NCI-H2107 (cell line): ENCODE measurements around the gene ABHD8.
A peak's percentile ranks its signal among the peaks of the same experiment; 100 is the strongest.

ENCODE experiments used
- DNase-seq: peaks from one replicate; lab custom pipeline; 2025; lab: John Stamatoyannopoulos, UW

ABHD8 gene, protein sequence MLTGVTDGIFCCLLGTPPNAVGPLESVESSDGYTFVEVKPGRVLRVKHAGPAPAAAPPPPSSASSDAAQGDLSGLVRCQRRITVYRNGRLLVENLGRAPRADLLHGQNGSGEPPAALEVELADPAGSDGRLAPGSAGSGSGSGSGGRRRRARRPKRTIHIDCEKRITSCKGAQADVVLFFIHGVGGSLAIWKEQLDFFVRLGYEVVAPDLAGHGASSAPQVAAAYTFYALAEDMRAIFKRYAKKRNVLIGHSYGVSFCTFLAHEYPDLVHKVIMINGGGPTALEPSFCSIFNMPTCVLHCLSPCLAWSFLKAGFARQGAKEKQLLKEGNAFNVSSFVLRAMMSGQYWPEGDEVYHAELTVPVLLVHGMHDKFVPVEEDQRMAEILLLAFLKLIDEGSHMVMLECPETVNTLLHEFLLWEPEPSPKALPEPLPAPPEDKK

DNA sequence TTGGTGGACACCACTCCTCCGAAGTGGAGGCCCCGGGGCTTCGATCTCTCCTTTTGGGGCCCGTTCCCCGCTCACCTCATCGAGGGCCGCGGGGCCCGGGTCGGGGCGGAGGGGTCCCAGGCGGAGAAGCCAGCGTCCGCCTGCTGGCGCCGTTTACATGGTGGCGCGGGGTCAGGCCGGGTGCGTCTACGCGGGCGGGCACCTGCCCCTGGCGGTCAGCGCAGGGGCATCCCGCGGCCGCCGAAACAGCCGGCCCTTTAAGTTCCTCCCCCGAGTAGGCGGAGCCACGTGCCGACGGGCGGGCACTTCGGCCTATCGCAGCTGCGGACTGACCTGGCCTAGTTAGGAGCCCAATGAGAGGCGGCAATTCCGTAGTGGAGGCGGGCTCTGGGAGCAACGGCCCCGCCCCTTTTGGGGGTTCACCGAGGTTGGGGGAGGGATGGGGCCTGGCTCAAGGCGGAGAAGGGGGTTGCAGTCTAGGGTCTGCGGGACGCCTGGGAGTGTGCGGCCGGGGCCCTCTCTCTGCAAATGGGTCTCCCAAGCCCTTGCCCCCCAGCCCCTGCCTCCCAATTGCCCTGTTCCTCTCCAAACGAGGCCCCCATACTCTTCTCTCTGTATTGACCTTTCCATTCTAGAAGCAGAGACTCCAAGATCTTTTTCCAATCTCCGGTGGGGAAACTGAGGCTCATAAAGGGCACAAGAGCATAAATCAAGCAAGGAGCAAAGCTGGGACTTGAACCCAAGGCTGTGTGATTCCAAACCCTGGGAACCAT lies at the start of gene ABHD8:
Gene ABHD8, minus strand, starts transcription at position 259 of the 773 bp plus-strand sequence. CDS start 1,809 bp downstream, outside the sequence.
- DNase-seq: peak; percentile 88

DNA sequence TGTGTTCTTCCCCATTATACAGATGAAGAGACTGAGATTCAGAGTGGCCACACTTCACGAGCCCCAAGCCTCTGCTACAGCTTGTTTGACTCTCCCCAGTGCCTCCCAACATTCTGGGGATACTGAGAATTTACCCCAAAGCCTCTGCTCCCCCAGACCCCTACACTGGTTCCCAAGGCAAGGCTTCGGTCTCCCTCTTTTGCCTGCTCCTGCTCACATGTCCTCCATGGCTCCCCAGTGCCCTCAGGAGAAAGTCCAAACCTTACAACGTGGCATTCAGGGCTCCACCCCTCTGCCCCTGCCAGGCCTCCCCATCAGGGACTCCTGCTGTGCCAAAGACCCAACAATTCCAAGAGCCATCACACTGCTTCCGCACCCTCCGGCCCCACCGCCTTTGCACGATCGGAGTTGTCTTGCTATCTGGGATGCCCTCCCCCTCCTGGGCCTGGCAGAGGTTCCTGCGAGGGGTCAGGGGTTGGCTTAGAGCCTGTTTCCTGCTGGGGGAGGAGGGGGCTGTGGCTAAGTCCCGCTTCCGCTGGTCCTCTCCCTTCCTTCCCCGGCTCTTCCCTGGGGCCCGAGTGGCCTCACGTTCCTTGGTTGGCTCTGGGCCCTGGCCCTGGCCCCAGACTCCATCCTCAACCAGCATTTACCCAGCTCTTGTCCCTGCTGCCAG lies 49.5 kb upstream of the ABHD8 start:
- no peak for DNase-seq

DNA sequence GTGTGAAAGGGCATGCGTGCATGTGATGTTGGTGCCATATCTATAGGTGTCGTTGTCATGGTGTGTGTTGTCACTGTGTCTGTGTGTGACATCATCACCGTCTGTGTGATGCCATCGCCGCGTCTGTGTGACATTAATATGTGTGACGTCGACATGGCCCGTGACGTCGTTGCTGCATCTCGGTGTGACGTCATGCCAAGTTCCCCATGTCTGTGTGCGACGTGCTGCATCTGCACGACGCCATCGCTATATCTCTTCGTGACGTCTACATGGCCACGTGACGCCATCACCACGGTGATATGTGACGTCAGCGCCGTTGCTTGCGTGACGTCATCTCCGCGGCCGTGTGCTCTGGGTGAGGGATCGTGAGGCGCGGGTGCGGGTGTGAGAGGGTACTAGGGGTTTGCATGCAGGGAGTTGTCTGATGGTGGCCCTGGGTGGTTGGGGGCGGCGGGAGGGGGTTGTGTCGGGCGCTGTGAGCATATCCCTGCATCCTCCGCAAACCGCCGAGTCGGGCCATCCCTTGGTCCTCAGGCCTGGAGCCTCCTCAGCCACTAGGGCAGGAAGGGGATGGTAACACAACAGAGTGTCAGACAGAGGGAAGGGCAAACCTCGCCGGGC lies 48.7 kb upstream of the ABHD8 start:
- no peak for DNase-seq

GRCh38 chr19:17348700-17349099 lies 45.5 kb upstream of the ABHD8 start:
- no peak for DNase-seq

DNA sequence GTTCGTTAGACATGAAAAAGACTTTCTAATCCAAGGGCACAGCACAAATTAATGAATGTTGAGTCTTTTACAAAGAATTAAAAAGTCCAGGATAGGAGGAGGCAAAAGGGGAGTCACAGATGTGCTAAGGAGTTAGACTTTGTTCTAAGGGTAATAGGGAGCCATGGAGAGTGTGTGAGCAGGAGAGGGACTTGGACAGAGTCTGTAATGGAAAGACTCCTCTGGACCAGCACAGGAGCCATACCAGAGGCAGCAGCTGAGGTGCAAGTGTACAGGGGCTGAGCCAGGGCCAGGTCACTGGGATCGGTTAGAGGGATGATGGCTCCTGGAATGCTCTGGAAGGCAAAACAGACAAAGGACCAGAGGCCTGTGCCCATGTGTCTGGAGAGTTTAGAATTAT lies 44.7 kb upstream of the ABHD8 start:
- DNase-seq: no peak

DNA sequence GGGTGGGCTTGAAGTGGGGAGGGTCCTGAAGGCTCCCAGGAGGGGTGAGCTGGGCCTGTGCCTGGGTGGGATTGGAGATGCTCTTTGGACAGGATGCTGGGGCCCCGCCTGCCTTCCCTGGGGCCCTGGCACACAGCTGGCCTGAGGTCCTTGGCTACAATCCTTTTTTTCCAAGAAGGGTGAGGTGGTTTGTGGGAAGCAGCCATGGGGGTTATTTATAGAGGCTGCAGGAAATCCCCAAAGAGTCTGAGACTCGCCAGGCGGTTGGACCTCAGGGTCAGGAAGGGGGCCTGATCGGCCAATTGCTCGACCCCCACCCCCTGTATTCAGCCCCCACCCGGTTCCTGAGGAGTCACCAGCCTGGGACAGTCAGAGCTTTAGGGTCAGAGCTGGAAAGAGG lies 44.1 kb upstream of the ABHD8 start:
- no peak for DNase-seq

DNA sequence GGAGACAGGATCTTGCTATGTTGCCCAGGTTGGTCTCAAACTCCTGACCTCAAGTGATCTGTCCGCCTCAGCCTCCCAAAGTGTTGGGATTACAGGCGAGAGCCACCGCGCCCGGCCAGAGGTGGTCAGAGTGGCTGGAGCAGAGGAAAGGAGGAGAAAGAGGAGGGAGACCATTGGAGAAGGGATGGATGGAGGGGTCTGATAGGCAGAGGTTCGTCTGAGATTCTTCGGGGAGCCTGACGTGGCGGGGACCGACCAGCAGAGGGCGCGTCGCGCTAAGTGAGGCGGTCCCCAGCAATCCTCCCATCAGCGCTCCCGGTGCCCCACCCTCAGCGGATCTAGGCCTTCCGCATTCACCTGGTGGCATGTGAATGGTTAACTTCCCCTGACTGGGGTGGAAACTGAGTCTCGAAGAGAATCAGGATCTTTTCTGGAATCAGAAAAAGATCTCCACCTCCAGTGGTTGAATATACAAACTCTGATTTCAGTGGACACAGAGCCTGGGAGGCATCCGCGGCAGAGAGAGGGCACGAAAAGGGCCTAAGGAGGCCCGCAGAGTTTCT lies 43.0 kb upstream of the ABHD8 start:
- peak; percentile 39 for DNase-seq

DNA sequence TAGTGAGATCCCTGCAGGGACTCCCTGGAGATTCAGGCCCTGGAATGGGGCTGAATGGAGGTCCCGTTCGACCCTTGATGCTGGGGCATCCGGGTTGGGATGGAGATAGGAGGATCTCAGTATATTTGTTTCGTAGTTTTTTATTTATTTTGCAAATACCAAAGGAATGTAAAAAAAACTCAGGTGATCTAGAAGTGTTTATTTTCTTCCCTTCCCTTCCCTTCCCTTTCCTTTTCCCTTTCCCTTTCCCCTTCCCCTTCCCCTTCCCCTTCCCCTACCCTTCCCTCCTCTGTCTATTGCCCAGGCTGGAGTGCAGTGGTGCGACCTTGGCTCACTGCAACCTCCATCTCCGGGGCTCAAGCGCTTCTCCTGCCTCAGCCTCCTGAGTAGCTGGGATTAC lies 38.6 kb upstream of the ABHD8 start:
- DNase-seq: no peak

GRCh38 chr19:17341386-17341785 lies 38.2 kb upstream of the ABHD8 start:
- DNase-seq: no peak

- DNase-seq: no peak
Measured at GRCh38 chr19:17340871-17341357, 37.7 kb upstream of the ABHD8 start.

- no peak for DNase-seq
Measured at GRCh38 chr19:17340302-17340870, 37.2 kb upstream of the ABHD8 start.

- no peak for DNase-seq
Measured at GRCh38 chr19:17339088-17339741, 36.0 kb upstream of the ABHD8 start.

DNA sequence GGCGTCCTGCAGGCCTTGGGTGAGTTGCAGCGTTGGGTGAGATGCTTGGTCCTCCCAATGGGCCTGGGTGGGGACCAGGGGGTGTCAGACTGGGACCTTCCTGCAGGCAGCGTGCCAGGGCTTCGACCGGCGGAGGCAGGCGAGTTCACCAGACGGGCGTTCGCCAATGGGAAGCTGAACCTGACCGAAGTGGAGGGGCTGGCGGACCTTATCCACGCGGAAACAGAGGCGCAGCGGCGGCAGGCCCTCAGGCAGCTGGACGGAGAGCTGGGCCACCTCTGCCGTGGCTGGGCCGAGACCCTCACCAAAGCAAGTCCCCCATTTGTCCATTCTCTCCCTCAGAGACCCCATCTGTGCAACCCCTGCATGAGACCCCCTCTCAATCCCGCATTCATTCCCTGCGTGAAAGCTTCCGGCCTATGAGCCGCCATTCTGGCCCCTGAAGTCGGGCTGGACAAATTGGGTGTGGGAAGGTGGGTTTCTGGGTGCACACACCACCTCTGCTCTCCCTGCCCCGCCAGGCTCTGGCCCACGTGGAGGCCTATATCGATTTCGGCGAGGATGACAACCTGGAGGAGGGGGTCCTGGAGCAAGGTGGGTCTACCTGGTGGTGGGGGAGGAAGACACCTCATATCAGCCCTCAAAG lies 35.3 kb upstream of the ABHD8 start:
- no peak for DNase-seq

DNA sequence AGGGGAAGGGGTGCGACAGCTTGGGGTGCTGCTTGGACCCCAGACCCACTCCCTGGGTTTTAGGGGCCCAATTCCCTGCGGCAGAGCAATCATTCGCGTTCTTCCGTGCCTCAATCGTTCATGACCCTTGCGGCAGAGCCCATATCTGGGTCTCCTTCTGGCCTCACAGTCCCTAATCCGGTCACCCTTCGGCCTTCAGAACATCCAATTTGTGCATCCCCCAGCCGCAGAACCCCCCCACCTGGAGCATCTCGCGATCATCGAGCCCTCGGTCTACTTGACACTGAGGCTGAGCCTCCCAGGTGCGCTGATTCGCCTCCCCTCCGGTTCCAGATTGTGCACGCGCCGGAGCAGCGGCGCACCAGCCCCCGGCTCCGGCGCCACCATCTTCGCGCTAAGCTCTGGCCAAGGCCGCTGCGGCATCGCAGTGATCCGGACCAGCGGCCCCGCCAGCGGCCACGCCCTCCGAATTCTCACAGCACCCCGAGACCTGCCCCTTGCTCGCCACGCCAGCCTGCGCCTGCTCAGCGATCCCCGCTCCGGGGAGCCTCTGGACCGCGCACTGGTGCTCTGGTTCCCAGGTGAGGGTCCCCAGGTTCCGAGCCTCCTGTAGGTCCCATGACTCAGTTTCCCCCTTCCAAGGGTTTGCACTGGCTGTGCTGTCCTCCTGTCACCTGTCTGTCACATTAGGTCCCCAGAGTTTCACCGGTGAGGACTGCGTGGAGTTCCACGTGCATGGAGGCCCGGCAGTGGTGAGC lies 34.6 kb upstream of the ABHD8 start:
- no peak for DNase-seq

- peak; percentile 94 for DNase-seq
Measured at GRCh38 chr19:17336872-17337674, 33.8 kb upstream of the ABHD8 start, which contains the start of gene GTPBP3. GTPBP3 (plus strand) TSS chr19:17337553; CDS start chr19:17337612, 59 bp downstream.

- DNase-seq: no peak
Measured at GRCh38 chr19:17335575-17335974, 32.4 kb upstream of the ABHD8 start.

DNA sequence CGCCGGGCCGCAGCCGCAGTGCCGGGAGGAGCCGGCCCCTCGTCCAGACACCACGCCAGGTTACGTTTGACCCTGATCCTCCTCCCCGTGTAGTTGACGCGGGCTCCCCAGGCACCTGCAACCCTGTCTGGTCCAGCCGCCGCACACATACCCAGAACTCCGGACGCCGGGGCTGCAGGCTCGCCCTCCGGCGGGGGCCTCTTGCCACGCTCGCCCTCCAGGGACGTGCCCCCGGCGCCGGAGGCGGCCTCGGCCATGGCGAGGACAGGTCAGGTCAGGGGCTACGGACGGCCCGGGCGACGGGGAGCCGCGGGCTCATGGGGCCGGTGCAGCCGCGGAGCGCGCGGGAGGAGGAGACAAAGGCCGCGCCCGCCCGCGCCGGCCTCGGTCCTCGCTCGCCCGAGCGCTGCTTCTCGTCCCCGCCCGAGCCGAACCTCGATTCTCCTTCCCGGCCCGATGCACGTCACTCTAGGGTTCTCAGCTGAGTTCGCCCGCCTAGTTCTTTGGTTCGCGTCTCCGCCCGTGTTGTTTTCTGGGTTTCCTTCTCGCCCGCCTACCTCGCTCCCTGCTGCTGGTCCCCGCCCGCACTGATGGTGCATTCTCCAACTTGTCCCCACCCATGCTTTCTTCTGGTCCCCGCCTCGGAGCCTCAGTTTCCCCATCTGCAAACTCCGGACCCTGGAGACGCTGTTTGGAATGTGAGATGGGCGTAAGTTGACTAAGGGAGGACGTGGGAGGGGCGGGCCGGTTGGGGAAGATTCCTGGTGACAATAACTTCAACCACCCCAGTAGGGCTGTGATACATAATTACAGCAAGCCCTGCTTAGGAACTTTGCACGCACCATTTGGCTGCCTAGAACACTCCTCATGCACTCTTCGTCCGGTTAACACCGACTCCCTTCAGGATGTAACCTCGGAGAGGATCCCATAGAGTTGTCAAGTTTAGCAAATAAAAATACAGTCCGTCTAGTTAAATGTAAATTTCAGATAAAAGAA lies 31.5 kb upstream of the ABHD8 start, which contains the start of gene ANO8:
Gene ANO8, minus strand, starts transcription at position 442 of the 996 bp plus-strand sequence. Its CDS starts 185 bp downstream, at position 257.
- DNase-seq: peak; percentile 90
